Activated CD4-positive, alpha-beta memory T cell treated with anti-CD3 and anti-CD28 coated beads for 36 hours (primary cell): ENCODE data around the gene VILL. TPM values are rescaled to one million over a fixed set of nuclear protein-coding genes. Genes with fewer than 3 reads are reported as not detected.
"Not testable (repeated sequence)": the region's sequence is repeated elsewhere in the genome, so short reads cannot be mapped to it uniquely, and the experiment has no call there.

Experiments used
- CTCF ChIA-PET: fragments of 350-600 bp; sonication (Branson Sonifier 250); formaldehyde crosslinking; loops from one replicate; lab custom pipeline; 2021; ENCODE audit warnings: antibody characterized with exemption, inconsistent platforms; lab: Charles Lee
- POLR2A ChIA-PET: fragments of 350-600 bp; sonication (Branson Sonifier 250); formaldehyde crosslinking; loops from one replicate; lab custom pipeline; 2021; ENCODE audit warnings: antibody characterized with exemption; lab: Charles Lee
- DNase-seq: peaks from one replicate; pipeline ENCODE4 v3.0.0-alpha.2; 2020
- H3K27ac Mint-ChIP-seq: one replicate; pipeline ENCODE4 v1.8.0; 2021; ENCODE audit warnings: mixed read lengths
- H3K27me3 Mint-ChIP-seq: one replicate; pipeline ENCODE4 v1.8.0; 2021; ENCODE audit warnings: mixed read lengths
- H3K36me3 Mint-ChIP-seq: one replicate; pipeline ENCODE4 v1.8.0; 2021; ENCODE audit warnings: mixed read lengths
- H3K4me1 Mint-ChIP-seq: one replicate; pipeline ENCODE4 v1.8.0; 2021; ENCODE audit warnings: low read depth, mixed read lengths
- H3K4me3 Mint-ChIP-seq: one replicate; pipeline ENCODE4 v1.8.0; 2021; ENCODE audit warnings: mild to moderate bottlenecking, mixed read lengths
- H3K9me3 Mint-ChIP-seq: one replicate; pipeline ENCODE4 v1.8.0; 2021; ENCODE audit warnings: mixed read lengths
- intact Hi-C: fragments of 100-400 bp; cut with micrococcal nuclease; formaldehyde crosslinking; loops from one replicate; pipeline ENCODE4 v1.15.1; 2023
- total RNA-seq, 2 experiments: library from RNA; stranded (reverse); gene quantifications; one replicate each; pipeline ENCODE4 v1.2.3, GENCODE V29; 2021

VILL gene
- total RNA-seq, 2 experiments from 2014 or later: 9.9 to 11.3 TPM

GRCh38 chr3:38034335-38034734 is 43.7 kb downstream of the VILL start:
- H3K36me3 Mint-ChIP-seq, H3K27ac Mint-ChIP-seq, POLR2A ChIA-PET, H3K27me3 Mint-ChIP-seq, intact Hi-C loops, DNase-seq, H3K4me3 Mint-ChIP-seq: not testable (repeated sequence)
- CTCF ChIA-PET: interaction anchor here (1.8 kb wide), 1 partner anchor 38 kb away, joined by 6 read pairs; no protein-coding TSS in a partner anchor
- H3K4me1 Mint-ChIP-seq: peaks cover 39% of the 10 kb centered on the region
- H3K9me3 Mint-ChIP-seq: peaks cover 11% of the 10 kb centered on the region

GRCh38 chr3:38036286-38036685 is 45.7 kb downstream of the VILL start:
- intact Hi-C loops: no loop called here
- Mint-ChIP-seq H3K27me3 (no peaks in the 10 kb centered on the region), H3K36me3 (peaks cover 8% of the 10 kb centered on the region), H3K4me1 (peaks cover 40% of the 10 kb centered on the region), H3K4me3 (no peak overlapping the region), H3K27ac (no peak overlapping the region), H3K9me3 (peaks cover 11% of the 10 kb centered on the region)
- ChIA-PET CTCF (interaction anchor here (1.8 kb wide), 1 partner anchor 39 kb away, joined by 6 read pairs; no protein-coding TSS in a partner anchor), POLR2A (no interaction called here)
- no peak for DNase-seq

GRCh38 chr3:38036906-38037305 is 46.3 kb downstream of the VILL start:
- POLR2A ChIA-PET: no interaction called here
- CTCF ChIA-PET: no interaction called here
- H3K9me3 Mint-ChIP-seq: peaks cover 11% of the 10 kb centered on the region
- intact Hi-C loops: no loop called here
- H3K27ac Mint-ChIP-seq: no peak overlapping the region
- peaks cover 34% of the 10 kb centered on the region for H3K4me1 Mint-ChIP-seq
- H3K4me3 Mint-ChIP-seq: no peak overlapping the region
- H3K27me3 Mint-ChIP-seq: no peaks in the 10 kb centered on the region
- no peak for DNase-seq
- H3K36me3 Mint-ChIP-seq: peaks cover 8% of the 10 kb centered on the region

- peak overlapping the region; percentile 93 for H3K27ac Mint-ChIP-seq
- peaks cover 33% of the 10 kb centered on the region for H3K4me1 Mint-ChIP-seq
- H3K36me3 Mint-ChIP-seq: peaks cover 8% of the 10 kb centered on the region
- H3K27me3 Mint-ChIP-seq: no peaks in the 10 kb centered on the region
- DNase-seq: peak; percentile 64
- H3K9me3 Mint-ChIP-seq: peaks cover 11% of the 10 kb centered on the region
- ChIA-PET CTCF (interaction anchor here (1.0 to 1.8 kb wide), 6 partner anchors 10 to 64 kb away, joined by 3 to 9 read pairs (median 6); partner anchors contain the start of gene PLCD1), POLR2A (interaction anchor here (1.1 to 1.6 kb wide), 3 partner anchors 27 to 99 kb away, joined by 3 to 12 read pairs (median 4); partner anchors contain the start of genes ACAA1 and MYD88)
- intact Hi-C loops: loop anchor here (1.0 kb wide), 2 partner anchors 99 to 127 kb away; partner anchors contain the start of genes ACAA1 and OXSR1
- H3K4me3 Mint-ChIP-seq: peak overlapping the region; percentile 48
Observed at GRCh38 chr3:38038447-38038911, 47.9 kb downstream of the VILL start.

GRCh38 chr3:38039101-38039898 is 48.7 kb downstream of the VILL start, which contains the start of gene DLEC1:
Gene DLEC1, plus strand, starts transcription at chr3:38039208. Its CDS starts 18 bp downstream, at chr3:38039226.
- DNase-seq: peak; percentile 92
- ChIA-PET POLR2A (interaction anchor here (0.7 to 1.6 kb wide), 5 partner anchors 28 to 1348 kb away, joined by 3 to 12 read pairs (median 3); partner anchors contain the start of genes ACAA1 and MYD88), CTCF (interaction anchor here (0.6 to 1.8 kb wide), 11 partner anchors 10 to 307 kb away, joined by 3 to 9 read pairs (median 4); partner anchors contain the start of genes PLCD1 and XYLB)
- intact Hi-C loops: loop anchor here (1.0 kb wide), 1 partner anchor 8 kb away; no protein-coding TSS in a partner anchor
- H3K9me3 Mint-ChIP-seq: peaks cover 11% of the 10 kb centered on the region
- H3K4me3 Mint-ChIP-seq: peak within 1 kb of the TSS; percentile 48
- peaks cover 33% of the 10 kb centered on the region for H3K4me1 Mint-ChIP-seq
- H3K27me3 Mint-ChIP-seq: no peaks in the 10 kb centered on the region
- peak within 1 kb of the TSS; percentile 93 for H3K27ac Mint-ChIP-seq
- peaks cover 8% of the 10 kb centered on the region for H3K36me3 Mint-ChIP-seq

- Mint-ChIP-seq H3K36me3 (peaks cover 8% of the 10 kb centered on the region), H3K4me1 (peaks cover 33% of the 10 kb centered on the region), H3K27ac (peak overlapping the region; percentile 93), H3K9me3 (peaks cover 11% of the 10 kb centered on the region), H3K27me3 (no peaks in the 10 kb centered on the region), H3K4me3 (peak overlapping the region; percentile 48)
- POLR2A ChIA-PET: interaction anchor here (1.6 kb wide), 1 partner anchor 97 kb away, joined by 12 read pairs; the partner anchor contains the start of genes ACAA1 and MYD88
- peak; percentile 77 for DNase-seq
- CTCF ChIA-PET: interaction anchor here (0.7 to 1.7 kb wide), 12 partner anchors 11 to 457 kb away, joined by 3 to 9 read pairs (median 4); partner anchors contain the start of genes EXOG, PLCD1 and XYLB
- intact Hi-C loops: loop anchor here (1.0 to 5.0 kb wide), 4 partner anchors 9 to 457 kb away; partner anchors contain the start of gene EXOG
Observed at GRCh38 chr3:38039899-38040261, 49.3 kb downstream of the VILL start.

GRCh38 chr3:38040401-38040800 is 49.8 kb downstream of the VILL start:
- no peak for DNase-seq
- POLR2A ChIA-PET: no interaction called here
- Mint-ChIP-seq H3K27me3 (no peaks in the 10 kb centered on the region), H3K4me1 (peaks cover 33% of the 10 kb centered on the region), H3K9me3 (peaks cover 11% of the 10 kb centered on the region), H3K36me3 (peaks cover 8% of the 10 kb centered on the region), H3K27ac (peak overlapping the region; percentile 1), H3K4me3 (peak overlapping the region; percentile 48)
- intact Hi-C loops: loop anchor here (1.0 to 5.0 kb wide), 3 partner anchors 36 to 457 kb away; partner anchors contain the start of gene EXOG
- CTCF ChIA-PET: interaction anchor here (0.7 to 1.7 kb wide), 7 partner anchors 14 to 456 kb away, joined by 3 to 9 read pairs (median 4); partner anchors contain the start of genes EXOG and XYLB

GRCh38 chr3:38043486-38043885 is 52.9 kb downstream of the VILL start:
- Mint-ChIP-seq H3K36me3 (no peaks in the 10 kb centered on the region), H3K9me3 (peaks cover 3% of the 10 kb centered on the region), H3K27ac (no peak overlapping the region), H3K27me3 (no peaks in the 10 kb centered on the region), H3K4me3 (no peak overlapping the region), H3K4me1 (peaks cover 19% of the 10 kb centered on the region)
- no peak for DNase-seq
- CTCF ChIA-PET: no interaction called here
- POLR2A ChIA-PET: no interaction called here
- intact Hi-C loops: loop anchor here (5.0 kb wide), 1 partner anchor 454 kb away; the partner anchor contains the start of gene EXOG

- no peak overlapping the region for H3K4me3 Mint-ChIP-seq
- no peak overlapping the region for H3K27ac Mint-ChIP-seq
- no peaks in the 10 kb centered on the region for H3K9me3 Mint-ChIP-seq
- H3K27me3 Mint-ChIP-seq: no peaks in the 10 kb centered on the region
- no peak for DNase-seq
- CTCF ChIA-PET: no interaction called here
- no peaks in the 10 kb centered on the region for H3K4me1 Mint-ChIP-seq
- intact Hi-C loops: no loop called here
- H3K36me3 Mint-ChIP-seq: peaks cover 2% of the 10 kb centered on the region
- POLR2A ChIA-PET: no interaction called here
Observed at GRCh38 chr3:38046027-38046426, 55.4 kb downstream of the VILL start.

- Mint-ChIP-seq H3K36me3 (peaks cover 2% of the 10 kb centered on the region), H3K4me1 (no peaks in the 10 kb centered on the region), H3K4me3 (no peak overlapping the region), H3K27ac (no peak overlapping the region), H3K27me3 (no peaks in the 10 kb centered on the region), H3K9me3 (no peaks in the 10 kb centered on the region)
- ChIA-PET POLR2A (no interaction called here), CTCF (no interaction called here)
- DNase-seq: no peak
- intact Hi-C loops: no loop called here
Observed at GRCh38 chr3:38046821-38047220, 56.2 kb downstream of the VILL start.

GRCh38 chr3:38047896-38048295 is 57.3 kb downstream of the VILL start:
- H3K27ac Mint-ChIP-seq: no peak overlapping the region
- no peaks in the 10 kb centered on the region for H3K9me3 Mint-ChIP-seq
- no peak for DNase-seq
- intact Hi-C loops: no loop called here
- POLR2A ChIA-PET: no interaction called here
- H3K27me3 Mint-ChIP-seq: no peaks in the 10 kb centered on the region
- CTCF ChIA-PET: interaction anchor here (1.0 to 1.5 kb wide), 2 partner anchors 72 to 448 kb away, joined by 3 read pairs; partner anchors contain the start of gene EXOG
- peaks cover 2% of the 10 kb centered on the region for H3K36me3 Mint-ChIP-seq
- H3K4me3 Mint-ChIP-seq: no peak overlapping the region
- H3K4me1 Mint-ChIP-seq: no peaks in the 10 kb centered on the region
